IPS-15b (cell line): ENCODE results near the gene KRTAP10-2.
"Not testable (repeated sequence)": the region's sequence is repeated elsewhere in the genome, so short reads cannot be mapped to it uniquely, and the experiment has no call there.

Source experiments
- H3K27me3 ChIP-seq: one replicate; pipeline ENCODE4 v1.6.1; 2013; ENCODE audit warnings: low read length; ENCODE audit not compliant: control insufficient read depth, insufficient read depth
- H3K36me3 ChIP-seq: one replicate; pipeline ENCODE4 v1.6.1; 2013; ENCODE audit warnings: low read length; ENCODE audit not compliant: control insufficient read depth, insufficient read depth
- H3K4me1 ChIP-seq: one replicate; pipeline ENCODE4 v1.6.1; 2013; ENCODE audit warnings: mild to moderate bottlenecking, low read length; ENCODE audit not compliant: control insufficient read depth, insufficient read depth
- H3K4me3 ChIP-seq: one replicate; pipeline ENCODE4 v1.5.1; 2013; ENCODE audit warnings: low read depth, low read length
- H3K9ac ChIP-seq: one replicate; pipeline ENCODE4 v1.6.1; 2013; ENCODE audit warnings: low read depth, mild to moderate bottlenecking, low read length
- H3K9me3 ChIP-seq: one replicate; pipeline ENCODE4 v1.6.1; 2013; ENCODE audit warnings: mild to moderate bottlenecking, low read length; ENCODE audit not compliant: control insufficient read depth, insufficient read depth

The KRTAP10-2 gene

GRCh38 chr21:44510109-44510507, 41.2 kb downstream of the KRTAP10-2 start:
- Histone ChIP-seq H3K36me3 (peaks cover 4% of the 10 kb centered on the region), H3K4me1 (peaks cover 2% of the 10 kb centered on the region), H3K9ac (no peak overlapping the region), H3K4me3 (no peak overlapping the region), H3K9me3 (no peaks in the 10 kb centered on the region), H3K27me3 (no peaks in the 10 kb centered on the region)

DNA sequence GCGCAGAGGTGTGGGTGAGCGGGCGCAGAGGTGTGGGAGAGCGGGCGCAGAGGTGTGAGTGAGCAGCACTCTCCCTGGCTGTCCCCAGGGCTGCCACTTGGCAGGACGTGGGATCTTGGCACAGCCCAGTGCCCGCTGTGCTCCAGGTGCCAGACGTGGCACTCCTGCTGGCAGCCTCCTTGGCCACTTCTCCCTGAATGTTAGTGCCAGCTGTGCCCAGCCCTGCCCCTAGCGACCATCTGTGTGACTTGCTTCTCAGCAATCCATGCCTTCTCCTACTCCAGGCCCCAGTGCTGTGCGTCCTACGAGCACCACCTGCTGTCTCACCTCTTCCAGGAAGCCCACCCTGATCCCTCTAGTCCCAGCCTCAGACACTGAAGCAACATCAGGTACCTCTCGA, 41.8 kb downstream of the KRTAP10-2 start:
- Histone ChIP-seq H3K4me3 (no peak overlapping the region), H3K9ac (no peak overlapping the region), H3K9me3 (no peaks in the 10 kb centered on the region), H3K27me3 (no peaks in the 10 kb centered on the region), H3K36me3 (peaks cover 4% of the 10 kb centered on the region), H3K4me1 (peaks cover 2% of the 10 kb centered on the region)

- H3K9me3 ChIP-seq = no peaks in the 10 kb centered on the region
- no peaks in the 10 kb centered on the region for H3K27me3 ChIP-seq
- peaks cover 2% of the 10 kb centered on the region for H3K4me1 ChIP-seq
These were observed 42.4 kb downstream of the KRTAP10-2 start for GRCh38 chr21:44508711-44509445.

GRCh38 chr21:44508426-44508710, 42.9 kb downstream of the KRTAP10-2 start:
- Histone ChIP-seq H3K9ac (no peak overlapping the region), H3K4me3 (no peak overlapping the region), H3K36me3 (peaks cover 4% of the 10 kb centered on the region), H3K4me1 (peaks cover 2% of the 10 kb centered on the region), H3K9me3 (no peaks in the 10 kb centered on the region), H3K27me3 (no peaks in the 10 kb centered on the region)

More at GRCh38 chr21:44508711-44509445, 42.4 kb downstream of the KRTAP10-2 start:
- Histone ChIP-seq H3K36me3 (peaks cover 4% of the 10 kb centered on the region), H3K9ac (no peak overlapping the region), H3K4me3 (no peak overlapping the region)

DNA sequence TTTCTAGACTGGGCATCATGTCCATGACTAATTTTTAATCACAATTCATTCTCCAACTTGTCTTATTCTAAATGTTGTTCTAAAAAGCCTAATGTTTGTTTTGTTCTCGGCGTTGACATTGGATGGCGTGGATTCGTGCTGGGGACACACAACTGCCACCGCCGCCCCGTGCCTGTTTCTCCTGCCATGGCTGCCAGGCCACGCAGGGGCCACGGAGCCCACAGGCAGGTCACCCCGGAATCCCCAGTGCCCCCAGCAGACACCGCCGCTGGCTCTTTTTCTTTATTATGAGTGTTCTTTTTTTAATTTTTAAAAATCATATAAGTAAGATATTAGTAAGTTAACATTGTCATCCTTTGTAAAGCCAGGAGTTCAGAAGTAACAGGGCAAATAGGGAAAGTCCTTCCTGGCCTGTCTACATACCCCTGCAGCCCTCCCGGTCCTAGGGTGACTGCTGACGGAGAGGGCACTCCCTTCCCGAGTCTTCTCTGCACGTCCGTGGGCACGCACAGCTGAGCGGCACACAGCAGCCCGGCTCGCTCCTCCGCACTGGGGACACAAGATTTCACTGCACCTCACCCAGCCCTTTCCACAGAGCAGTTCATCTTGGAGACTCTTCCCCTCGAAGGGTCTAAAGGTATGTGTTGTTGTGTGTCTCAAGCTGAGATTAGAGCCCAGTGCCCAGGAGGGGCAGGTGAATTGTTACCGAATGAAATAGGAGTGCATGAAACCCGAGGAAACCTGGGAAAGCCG, 43.5 kb downstream of the KRTAP10-2 start:
- Histone ChIP-seq H3K27me3 (no peaks in the 10 kb centered on the region), H3K4me1 (peaks cover 2% of the 10 kb centered on the region), H3K9ac (no peak overlapping the region), H3K36me3 (peaks cover 4% of the 10 kb centered on the region), H3K9me3 (no peaks in the 10 kb centered on the region), H3K4me3 (no peak overlapping the region)

- H3K9ac ChIP-seq = no peak overlapping the region
- H3K4me3 ChIP-seq = no peak overlapping the region
- H3K27me3 ChIP-seq = no peaks in the 10 kb centered on the region
- H3K4me1 ChIP-seq = peaks cover 2% of the 10 kb centered on the region
- H3K36me3 ChIP-seq = peaks cover 4% of the 10 kb centered on the region
- H3K9me3 ChIP-seq = no peaks in the 10 kb centered on the region
These were observed 44.7 kb downstream of the KRTAP10-2 start for GRCh38 chr21:44506279-44507255.

GRCh38 chr21:44505673-44506278, 45.5 kb downstream of the KRTAP10-2 start:
- Histone ChIP-seq H3K36me3 (no peaks in the 10 kb centered on the region), H3K4me3 (no peak overlapping the region), H3K4me1 (no peaks in the 10 kb centered on the region), H3K9ac (no peak overlapping the region), H3K27me3 (no peaks in the 10 kb centered on the region), H3K9me3 (no peaks in the 10 kb centered on the region)

DNA sequence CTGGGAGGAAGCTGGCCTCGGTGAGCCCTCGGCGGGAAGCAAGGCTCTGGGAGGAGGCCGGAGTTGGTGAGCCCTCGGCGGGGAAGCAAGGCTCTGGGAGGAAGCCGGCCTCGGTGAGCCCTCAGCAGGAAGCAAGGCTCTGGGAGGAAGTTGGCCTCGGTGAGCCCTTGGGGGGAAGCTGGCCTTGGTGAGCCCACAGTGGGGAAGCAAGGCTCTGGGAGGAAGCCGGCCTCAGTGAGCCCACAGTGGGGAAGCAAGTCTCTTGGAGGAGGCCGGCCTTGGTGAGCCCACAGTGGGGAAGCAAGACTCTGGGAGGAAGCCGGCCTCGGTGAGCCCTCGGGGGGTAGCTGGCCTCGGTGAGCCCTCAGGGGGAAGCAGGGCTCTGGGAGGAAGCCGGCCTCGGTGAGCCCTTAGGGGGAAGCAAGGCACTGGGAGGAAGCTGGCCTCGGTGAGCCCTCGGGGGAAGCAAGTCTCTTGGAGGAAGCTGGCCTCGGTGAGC, 47.4 kb downstream of the KRTAP10-2 start:
- no peaks in the 10 kb centered on the region for H3K27me3 ChIP-seq

DNA sequence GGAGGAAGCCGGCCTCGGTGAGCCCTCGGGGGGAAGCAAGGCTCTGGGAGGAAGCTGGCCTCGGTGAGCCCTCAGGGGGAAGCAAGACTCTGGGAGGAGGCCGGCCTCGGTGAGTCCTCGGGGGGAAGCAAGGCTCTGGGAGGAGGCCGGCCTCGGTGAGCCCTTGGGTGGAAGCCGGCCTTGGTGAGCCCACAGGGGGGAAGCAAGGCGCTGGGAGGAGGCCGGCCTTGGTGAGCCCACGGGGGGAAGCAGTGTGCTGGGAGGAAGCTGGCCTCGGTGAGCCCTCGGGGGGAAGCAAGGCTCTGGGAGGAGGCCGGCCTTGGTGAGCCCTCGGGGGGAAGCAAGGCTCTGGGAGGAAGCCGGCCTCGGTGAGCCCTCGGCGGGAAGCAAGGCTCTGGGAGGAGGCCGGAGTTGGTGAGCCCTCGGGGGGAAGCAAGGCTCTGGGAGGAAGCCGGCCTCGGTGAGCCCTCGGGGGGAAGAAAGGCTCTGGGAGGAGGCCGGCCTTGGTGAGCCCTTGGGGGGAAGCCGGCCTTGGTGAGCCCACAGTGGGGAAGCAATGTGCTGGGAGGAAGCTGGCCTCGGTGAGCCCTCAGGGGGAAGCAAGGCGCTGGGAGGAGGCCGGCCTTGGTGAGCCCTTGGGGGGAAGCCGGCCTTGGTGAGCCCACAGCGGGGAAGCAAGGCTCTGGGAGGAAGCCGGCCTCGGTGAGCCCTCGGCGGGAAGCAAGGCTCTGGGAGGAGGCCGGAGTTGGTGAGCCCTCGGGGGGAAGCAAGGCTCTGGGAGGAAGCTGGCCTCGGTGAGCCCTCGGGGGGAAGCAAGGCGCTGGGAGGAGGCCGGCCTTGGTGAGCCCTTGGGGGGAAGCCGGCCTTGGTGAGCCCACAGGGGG, 48.1 kb downstream of the KRTAP10-2 start:
- not testable (repeated sequence) for H3K27me3 ChIP-seq

More for the DNA sequence above, 47.4 kb downstream of the KRTAP10-2 start:
- H3K4me3 ChIP-seq = no peak overlapping the region
- H3K36me3 ChIP-seq = no peaks in the 10 kb centered on the region
- H3K9me3 ChIP-seq = no peaks in the 10 kb centered on the region
- H3K9ac ChIP-seq = no peak overlapping the region
- H3K4me1 ChIP-seq = no peaks in the 10 kb centered on the region

GRCh38 chr21:44502171-44502958, 48.9 kb downstream of the KRTAP10-2 start:
- H3K4me3 ChIP-seq = no peak overlapping the region
- no peaks in the 10 kb centered on the region for H3K36me3 ChIP-seq
- peaks cover 3% of the 10 kb centered on the region for H3K4me1 ChIP-seq
- H3K9ac ChIP-seq = no peak overlapping the region
- no peaks in the 10 kb centered on the region for H3K9me3 ChIP-seq
- H3K27me3 ChIP-seq = no peaks in the 10 kb centered on the region

More for the DNA sequence above, 48.1 kb downstream of the KRTAP10-2 start:
- not testable (repeated sequence) for H3K4me3 ChIP-seq, H3K4me1 ChIP-seq, H3K9me3 ChIP-seq, H3K36me3 ChIP-seq, H3K9ac ChIP-seq
